Measurements from ENCODE around the gene GATA6. TPM values are rescaled to one million over a fixed set of nuclear protein-coding genes. Genes with fewer than 3 reads are reported as not detected.

The GATA6 gene
- total RNA-seq, 1 experiment from 2014 or later, result 37.7 TPM

- DNase-seq, result no peak
- peaks cover 2% of the 10 kb centered on the region; the same call in 1 of the 2 replicates for H3K27me3 ChIP-seq (ENCODE audit: control insufficient read depth, insufficient read depth, low read length)
- H3K36me3 ChIP-seq (replicated peaks; ENCODE audit: control insufficient read depth, insufficient read depth, low read length), result no peaks in the 10 kb centered on the region
- no peak overlapping the region for H3K4me3 ChIP-seq (ENCODE audit: insufficient read depth, low read depth, low read length)
Observed at GRCh38 chr18:22197668-22198067, 28.3 kb downstream of the GATA6 start.

GRCh38 chr18:22198163-22198562, 28.8 kb downstream of the GATA6 start:
- no peaks in the 10 kb centered on the region for H3K36me3 ChIP-seq (replicated peaks; ENCODE audit: control insufficient read depth, insufficient read depth, low read length)
- peaks cover 2% of the 10 kb centered on the region; the same call in 1 of the 2 replicates for H3K27me3 ChIP-seq (ENCODE audit: control insufficient read depth, insufficient read depth, low read length)
- no peak for DNase-seq
- H3K4me3 ChIP-seq (ENCODE audit: insufficient read depth, low read depth, low read length), result no peak overlapping the region

GRCh38 chr18:22199005-22199404, 29.6 kb downstream of the GATA6 start:
- no peak for DNase-seq
- peaks cover 2% of the 10 kb centered on the region; the same call in 1 of the 2 replicates for H3K27me3 ChIP-seq (ENCODE audit: control insufficient read depth, insufficient read depth, low read length)
- no peak overlapping the region for H3K4me3 ChIP-seq (ENCODE audit: insufficient read depth, low read depth, low read length)
- no peaks in the 10 kb centered on the region for H3K36me3 ChIP-seq (replicated peaks; ENCODE audit: control insufficient read depth, insufficient read depth, low read length)

GRCh38 chr18:22200611-22201225, 31.3 kb downstream of the GATA6 start:
- H3K36me3 ChIP-seq (replicated peaks; ENCODE audit: control insufficient read depth, insufficient read depth, low read length), result no peaks in the 10 kb centered on the region
- H3K27me3 ChIP-seq (ENCODE audit: control insufficient read depth, insufficient read depth, low read length), result peaks cover 2% of the 10 kb centered on the region
- no peak overlapping the region for H3K4me3 ChIP-seq (ENCODE audit: insufficient read depth, low read depth, low read length)
- peak; percentile 42 for DNase-seq

- H3K4me3 ChIP-seq (ENCODE audit: insufficient read depth, low read depth, low read length), result no peak overlapping the region
- DNase-seq, result no peak
- H3K36me3 ChIP-seq (replicated peaks; ENCODE audit: control insufficient read depth, insufficient read depth, low read length), result no peaks in the 10 kb centered on the region
- peaks cover 1% of the 10 kb centered on the region for H3K27me3 ChIP-seq (ENCODE audit: control insufficient read depth, insufficient read depth, low read length)
Observed at GRCh38 chr18:22203035-22203434, 33.6 kb downstream of the GATA6 start.

GRCh38 chr18:22203536-22204213, 34.3 kb downstream of the GATA6 start:
- no peak for DNase-seq
- Histone ChIP-seq H3K27me3 (ENCODE audit: control insufficient read depth, insufficient read depth, low read length) (peaks cover 1% of the 10 kb centered on the region), H3K36me3 (replicated peaks; ENCODE audit: control insufficient read depth, insufficient read depth, low read length) (no peaks in the 10 kb centered on the region), H3K4me3 (ENCODE audit: insufficient read depth, low read depth, low read length) (no peak overlapping the region)

- H3K27me3 ChIP-seq (ENCODE audit: control insufficient read depth, insufficient read depth, low read length), result peaks cover 1% of the 10 kb centered on the region
- no peaks in the 10 kb centered on the region for H3K36me3 ChIP-seq (replicated peaks; ENCODE audit: control insufficient read depth, insufficient read depth, low read length)
- no peak overlapping the region for H3K4me3 ChIP-seq (ENCODE audit: insufficient read depth, low read depth, low read length)
- no peak for DNase-seq
Observed at GRCh38 chr18:22204214-22204536, 34.8 kb downstream of the GATA6 start.

GRCh38 chr18:22204996-22205395, 35.6 kb downstream of the GATA6 start:
- Histone ChIP-seq H3K36me3 (replicated peaks; ENCODE audit: control insufficient read depth, insufficient read depth, low read length) (no peaks in the 10 kb centered on the region), H3K27me3 (ENCODE audit: control insufficient read depth, insufficient read depth, low read length) (peaks cover 1% of the 10 kb centered on the region), H3K4me3 (ENCODE audit: insufficient read depth, low read depth, low read length) (no peak overlapping the region)
- no peak for DNase-seq

GRCh38 chr18:22207021-22207758, 37.8 kb downstream of the GATA6 start:
- Histone ChIP-seq H3K36me3 (replicated peaks; ENCODE audit: control insufficient read depth, insufficient read depth, low read length) (no peaks in the 10 kb centered on the region), H3K27me3 (ENCODE audit: control insufficient read depth, insufficient read depth, low read length) (peaks cover 6% of the 10 kb centered on the region; the same call in 1 of the 2 replicates), H3K4me3 (ENCODE audit: insufficient read depth, low read depth, low read length) (no peak overlapping the region)
- no peak for DNase-seq

GRCh38 chr18:22210311-22210754, 40.9 kb downstream of the GATA6 start:
- Histone ChIP-seq H3K36me3 (replicated peaks; ENCODE audit: control insufficient read depth, insufficient read depth, low read length) (no peaks in the 10 kb centered on the region), H3K4me3 (ENCODE audit: insufficient read depth, low read depth, low read length) (no peak overlapping the region), H3K27me3 (ENCODE audit: control insufficient read depth, insufficient read depth, low read length) (peaks cover 9% of the 10 kb centered on the region; the same call in 1 of the 2 replicates)
- no peak for DNase-seq

GRCh38 chr18:22211657-22212056, 42.3 kb downstream of the GATA6 start:
- no peak for DNase-seq
- no peaks in the 10 kb centered on the region for H3K36me3 ChIP-seq (replicated peaks; ENCODE audit: control insufficient read depth, insufficient read depth, low read length)
- peaks cover 16% of the 10 kb centered on the region for H3K27me3 ChIP-seq (ENCODE audit: control insufficient read depth, insufficient read depth, low read length)
- H3K4me3 ChIP-seq (ENCODE audit: insufficient read depth, low read depth, low read length), result no peak overlapping the region

- peaks cover 21% of the 10 kb centered on the region for H3K27me3 ChIP-seq (ENCODE audit: control insufficient read depth, insufficient read depth, low read length)
- H3K36me3 ChIP-seq (replicated peaks; ENCODE audit: control insufficient read depth, insufficient read depth, low read length), result no peaks in the 10 kb centered on the region
- H3K4me3 ChIP-seq (ENCODE audit: insufficient read depth, low read depth, low read length), result no peak overlapping the region
- DNase-seq, result no peak
Observed at GRCh38 chr18:22213333-22213973, 44.1 kb downstream of the GATA6 start.

- peaks cover 29% of the 10 kb centered on the region for H3K27me3 ChIP-seq (ENCODE audit: control insufficient read depth, insufficient read depth, low read length)
- H3K36me3 ChIP-seq (replicated peaks; ENCODE audit: control insufficient read depth, insufficient read depth, low read length), result no peaks in the 10 kb centered on the region
- H3K4me3 ChIP-seq (ENCODE audit: insufficient read depth, low read depth, low read length), result no peak overlapping the region
- no peak for DNase-seq
Observed at GRCh38 chr18:22214731-22215528, 45.5 kb downstream of the GATA6 start.

- H3K4me3 ChIP-seq (ENCODE audit: insufficient read depth, low read depth, low read length), result no peak overlapping the region
- DNase-seq, result no peak
- peaks cover 27% of the 10 kb centered on the region for H3K27me3 ChIP-seq (ENCODE audit: control insufficient read depth, insufficient read depth, low read length)
- H3K36me3 ChIP-seq (replicated peaks; ENCODE audit: control insufficient read depth, insufficient read depth, low read length), result no peaks in the 10 kb centered on the region
Observed at GRCh38 chr18:22218835-22219234, 49.4 kb downstream of the GATA6 start.

Data from H7 (cell line).